ENCODE measurements around the gene SEL1L.
"Not testable (repeated sequence)": the region's sequence is repeated elsewhere in the genome, so short reads cannot be mapped to it uniquely, and the experiment has no call there.

Gene SEL1L

DNA sequence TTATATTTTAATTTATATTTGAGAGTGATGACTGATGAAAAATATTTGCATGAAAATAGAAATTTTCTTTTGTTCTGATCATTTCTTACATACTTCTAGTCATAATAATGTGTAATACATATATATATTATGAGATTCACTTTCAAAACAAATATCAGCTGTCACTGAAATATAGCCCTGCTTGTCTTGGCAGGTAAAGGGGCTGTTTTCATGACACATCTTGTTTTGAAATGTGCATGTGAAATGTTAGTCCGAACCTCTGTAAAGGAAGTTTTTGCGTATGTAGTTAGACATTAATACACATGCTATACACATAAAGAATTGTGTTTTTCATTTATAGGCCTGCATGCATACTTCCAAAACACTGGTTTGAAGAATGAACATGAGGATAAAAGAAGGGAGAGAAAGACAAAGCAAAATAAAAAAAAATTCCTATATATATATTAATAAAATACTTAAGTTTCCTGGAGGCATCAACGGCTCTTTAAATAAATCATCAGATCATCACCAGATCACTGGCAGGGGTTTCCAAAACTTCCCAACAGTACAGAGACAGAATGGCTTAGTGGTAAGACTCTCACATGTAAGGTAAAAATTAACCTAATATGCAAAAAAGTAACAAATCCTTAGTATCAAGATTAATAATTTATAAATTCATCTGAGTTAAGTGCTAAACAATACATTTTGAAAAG, 60.1 kb downstream of the SEL1L start:
- DNase-seq: no peak

DNA sequence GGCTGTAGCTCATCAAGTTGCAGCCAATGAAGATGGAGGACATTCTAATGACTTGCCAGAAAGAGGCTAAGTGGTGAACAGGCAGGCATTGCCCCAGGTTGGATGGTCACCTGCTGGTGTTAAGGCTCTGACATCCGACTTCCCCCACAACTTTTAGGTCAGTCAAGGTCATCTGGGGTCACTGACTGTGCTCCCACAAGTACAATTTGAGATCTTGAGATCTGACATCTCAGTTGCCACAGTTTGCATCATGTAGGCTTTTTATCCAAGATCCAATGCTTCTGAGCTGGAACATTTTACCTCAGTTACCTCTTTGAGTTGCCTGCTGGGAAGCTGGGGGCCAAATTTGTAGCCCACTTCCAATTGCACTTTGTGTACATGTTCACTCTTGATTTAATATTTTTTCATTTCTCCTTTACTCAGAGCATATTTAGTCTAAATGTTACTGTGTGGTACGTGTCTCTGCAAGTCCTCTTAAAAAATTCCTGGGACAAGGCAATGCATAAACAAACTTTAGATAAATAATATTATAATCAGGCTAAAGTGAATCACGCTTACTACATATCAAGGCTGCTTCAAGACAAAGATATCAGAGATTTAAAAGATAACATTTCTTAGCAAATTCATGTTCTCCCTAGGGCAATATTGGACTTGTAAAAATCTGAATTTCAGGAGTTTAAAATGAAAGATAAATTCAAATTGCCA, 61.4 kb downstream of the SEL1L start:
- DNase-seq: no peak

DNA sequence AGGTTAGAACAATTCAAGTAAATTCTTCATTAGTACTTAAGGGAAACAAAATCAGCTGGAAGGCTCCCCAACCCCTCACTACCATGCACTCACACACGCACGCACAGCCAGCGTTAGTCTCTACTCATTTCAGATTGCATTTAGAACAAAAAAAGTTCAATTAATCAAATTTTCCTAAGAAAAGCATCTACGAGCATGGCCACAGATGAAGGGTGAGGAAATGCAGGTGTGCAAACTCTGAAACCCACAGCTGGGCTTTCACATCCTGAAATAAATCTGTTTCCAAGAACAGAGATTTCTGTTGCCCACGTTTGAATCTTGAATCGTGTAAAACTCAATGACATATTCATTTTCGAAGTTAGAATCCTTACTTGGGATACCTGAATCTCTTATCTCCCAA, 62.6 kb downstream of the SEL1L start:
- DNase-seq: no peak

DNA sequence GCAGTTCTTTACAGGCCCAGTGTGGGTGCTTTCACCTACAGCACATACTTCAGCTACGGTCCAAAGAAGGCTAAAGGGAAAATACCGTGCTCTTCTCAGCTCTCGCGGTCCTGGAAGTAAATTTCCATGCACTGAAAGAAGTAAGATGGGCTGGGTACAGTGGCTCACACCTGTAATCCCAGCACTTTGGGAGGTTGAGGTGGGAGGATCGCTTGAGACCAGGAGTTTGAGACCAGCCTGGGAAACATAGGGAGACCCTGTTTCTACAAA, 63.2 kb downstream of the SEL1L start:
- DNase-seq: not testable (repeated sequence)

DNA sequence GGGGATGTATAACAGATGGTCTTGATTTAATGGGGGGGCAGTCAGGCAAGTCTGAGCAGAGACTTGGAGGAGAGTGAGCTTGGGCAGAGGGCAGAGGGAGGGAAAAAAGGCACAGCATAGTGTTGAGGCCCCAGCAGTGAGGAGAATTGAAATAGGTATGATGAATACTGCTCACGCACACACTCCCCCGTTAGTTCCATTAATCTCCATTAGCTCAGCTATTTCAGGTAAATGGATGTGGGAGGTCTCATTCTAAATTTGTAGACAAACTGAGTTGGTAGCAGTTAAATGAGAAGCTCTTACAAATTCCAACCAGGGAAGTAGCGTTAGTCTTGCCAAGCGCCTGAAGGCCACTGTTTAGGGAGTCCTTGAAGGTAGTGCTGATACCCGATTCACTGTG, 66.8 kb downstream of the SEL1L start:
- no peak for DNase-seq

DNA sequence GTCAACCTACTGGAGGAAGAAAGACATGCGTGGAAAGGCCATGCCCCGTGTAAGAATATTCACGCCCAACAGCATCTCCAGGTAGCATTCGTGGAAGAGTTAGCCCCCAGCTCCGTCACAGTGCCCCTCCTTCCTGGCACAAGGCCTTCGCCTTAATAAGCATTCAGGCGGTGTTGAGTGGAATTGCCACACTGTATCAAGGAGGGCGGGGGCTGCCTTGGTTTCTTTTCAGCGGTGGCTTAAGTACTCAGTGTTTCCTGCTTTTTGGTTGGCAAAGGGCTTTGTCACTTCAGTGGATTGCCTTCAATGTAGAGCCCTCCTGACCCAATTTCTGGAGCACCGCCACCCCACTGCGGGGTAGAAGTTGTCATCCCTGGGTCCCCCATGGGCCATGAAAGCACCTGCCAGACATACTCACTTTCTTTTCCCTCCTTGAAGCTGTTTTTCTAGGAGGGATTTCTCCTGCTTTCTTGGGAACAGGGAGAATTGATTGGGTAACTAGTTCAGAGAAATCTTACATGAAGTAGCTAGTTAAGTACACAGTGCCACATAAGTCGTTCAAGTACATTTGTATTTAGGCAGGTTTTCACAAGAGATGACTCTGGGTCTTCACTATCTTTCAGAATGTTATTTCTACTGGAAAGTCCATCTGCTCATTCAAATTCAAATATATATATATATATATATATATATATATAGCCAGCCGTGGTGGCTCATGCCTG, 68.0 kb downstream of the SEL1L start:
- no peak for DNase-seq

DNA sequence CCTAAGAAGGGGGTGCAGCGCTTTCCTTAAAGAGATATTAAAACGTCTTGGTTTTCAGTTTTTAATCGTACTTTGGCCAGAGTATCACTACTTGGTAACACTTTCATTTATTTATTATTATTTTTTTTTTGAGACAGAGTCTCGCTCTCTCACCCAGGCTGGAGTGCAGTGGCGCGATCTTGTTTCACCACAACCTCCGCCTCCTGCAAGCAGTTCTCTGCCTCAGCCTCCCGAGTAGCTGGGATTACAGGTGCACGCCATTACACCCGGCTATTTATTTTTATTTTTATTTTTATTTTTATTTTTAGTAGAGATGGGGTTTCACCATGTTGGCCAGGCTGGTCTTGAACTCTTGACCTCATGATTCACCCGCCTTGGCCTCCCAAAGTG, 68.7 kb downstream of the SEL1L start:
- DNase-seq: not testable (repeated sequence)

DNA sequence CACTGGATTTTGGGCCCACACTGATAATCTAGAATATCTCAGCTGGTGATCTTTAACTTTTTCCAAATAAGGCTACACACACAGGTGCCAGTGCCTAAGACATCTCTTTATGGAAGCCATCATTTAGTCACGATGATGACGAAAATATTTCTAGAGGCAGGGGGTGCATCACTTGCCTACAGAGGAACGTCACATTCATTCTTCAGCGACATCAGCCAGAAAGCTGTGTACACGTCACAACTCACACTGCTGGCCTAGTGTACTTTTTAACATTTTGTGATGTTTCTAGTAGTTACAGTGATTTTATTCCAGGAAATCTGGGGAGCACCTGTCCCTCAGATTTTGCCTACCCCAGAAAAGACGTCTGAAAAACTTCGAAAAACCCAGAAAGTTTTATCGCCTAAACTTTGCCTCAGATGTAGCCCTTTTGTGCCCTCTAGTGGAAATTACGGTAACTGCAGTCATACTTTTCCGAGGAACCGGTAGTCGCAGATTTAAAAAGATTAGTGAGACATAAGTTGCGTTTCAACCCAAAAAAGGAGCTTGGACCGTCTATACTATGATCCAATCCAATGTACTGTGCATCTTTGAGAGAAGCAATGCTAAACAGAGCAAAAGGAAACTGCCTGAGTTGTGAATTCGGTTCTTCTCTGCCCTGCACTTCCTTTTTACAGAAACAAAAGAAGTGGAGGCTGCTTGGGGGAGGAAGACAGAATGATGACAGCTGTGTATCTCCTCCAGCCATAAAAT, 69.2 kb downstream of the SEL1L start:
- DNase-seq: peak; percentile 70 to 73

DNA sequence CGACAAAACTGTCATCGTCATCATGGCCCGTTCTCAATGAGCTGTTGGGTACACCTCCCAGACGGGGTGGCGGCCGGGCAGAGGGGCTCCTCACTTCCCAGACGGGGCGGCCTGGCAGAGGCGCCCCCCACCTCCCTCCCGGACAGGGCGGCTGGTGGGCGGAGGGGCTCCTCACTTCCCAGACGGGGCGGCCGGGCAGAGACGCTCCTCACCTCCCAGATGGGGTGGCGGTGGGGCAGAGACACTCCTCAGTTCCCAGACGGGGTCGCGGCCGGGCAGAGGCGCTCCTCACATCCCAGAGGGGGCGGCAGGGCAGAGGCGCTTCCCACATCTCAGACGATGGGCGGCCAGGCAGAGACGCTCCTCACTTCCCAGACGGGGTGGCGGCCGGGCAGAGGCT, 71.3 kb downstream of the SEL1L start:
- not testable (repeated sequence) for DNase-seq

DNA sequence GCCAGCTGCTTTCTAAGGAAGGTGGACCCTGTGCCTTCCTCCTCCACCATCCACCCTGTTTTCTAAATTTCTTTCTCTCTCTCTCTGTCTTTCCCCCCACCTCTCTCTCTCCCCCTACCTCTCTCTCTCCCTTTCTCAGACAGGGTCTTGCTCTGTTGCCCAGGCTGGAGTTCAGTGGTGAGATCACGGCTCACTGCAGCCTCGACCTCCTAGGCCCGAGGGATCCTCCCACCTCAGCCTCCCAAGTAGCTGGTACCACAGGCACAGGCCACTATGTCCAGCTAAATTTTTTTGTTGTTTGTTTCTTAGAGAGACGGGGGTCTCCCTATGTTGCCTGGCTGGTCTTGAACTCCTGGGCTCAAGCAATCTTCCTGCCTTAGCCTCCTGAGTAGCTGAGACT, 73.7 kb downstream of the SEL1L start:
- DNase-seq: no peak

DNA sequence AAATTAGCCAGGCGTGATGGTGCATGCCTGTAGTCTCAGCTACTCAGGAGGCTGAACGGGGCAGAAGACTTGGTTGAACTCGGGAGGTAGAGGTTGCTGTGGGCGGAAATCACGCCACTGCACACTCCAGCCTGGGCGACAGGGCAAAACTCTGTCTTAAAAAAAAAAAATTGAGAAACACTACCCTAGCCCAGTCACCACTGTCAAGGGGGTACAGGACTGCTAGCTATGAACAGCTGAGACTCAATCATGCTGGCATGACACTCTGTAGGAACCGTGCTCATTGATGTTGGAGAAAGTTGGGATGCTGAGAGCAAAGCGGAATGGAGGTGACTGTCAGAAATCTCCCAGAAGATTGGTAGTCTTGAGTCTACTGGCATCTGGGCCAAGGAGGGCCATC, 75.3 kb downstream of the SEL1L start:
- DNase-seq: no peak

DNA sequence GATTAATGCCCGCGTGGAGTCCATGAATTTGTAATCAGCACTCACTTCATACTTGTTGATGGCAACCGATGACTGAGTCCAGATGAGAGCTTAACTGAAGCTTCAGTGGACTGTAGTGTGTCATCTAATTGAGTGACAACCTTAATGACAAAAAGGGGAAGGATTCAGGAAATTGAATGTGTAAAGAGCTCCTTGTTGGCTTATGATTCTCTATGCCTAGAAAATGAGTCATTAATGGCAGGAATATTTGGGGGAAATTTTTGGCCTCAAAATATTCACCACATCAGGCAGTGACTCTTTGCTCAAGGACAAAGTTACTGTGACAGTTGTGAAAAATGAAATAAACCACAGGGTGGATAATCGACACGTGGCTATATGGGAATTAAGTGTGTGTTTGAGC, 78.3 kb downstream of the SEL1L start:
- no peak for DNase-seq

DNA sequence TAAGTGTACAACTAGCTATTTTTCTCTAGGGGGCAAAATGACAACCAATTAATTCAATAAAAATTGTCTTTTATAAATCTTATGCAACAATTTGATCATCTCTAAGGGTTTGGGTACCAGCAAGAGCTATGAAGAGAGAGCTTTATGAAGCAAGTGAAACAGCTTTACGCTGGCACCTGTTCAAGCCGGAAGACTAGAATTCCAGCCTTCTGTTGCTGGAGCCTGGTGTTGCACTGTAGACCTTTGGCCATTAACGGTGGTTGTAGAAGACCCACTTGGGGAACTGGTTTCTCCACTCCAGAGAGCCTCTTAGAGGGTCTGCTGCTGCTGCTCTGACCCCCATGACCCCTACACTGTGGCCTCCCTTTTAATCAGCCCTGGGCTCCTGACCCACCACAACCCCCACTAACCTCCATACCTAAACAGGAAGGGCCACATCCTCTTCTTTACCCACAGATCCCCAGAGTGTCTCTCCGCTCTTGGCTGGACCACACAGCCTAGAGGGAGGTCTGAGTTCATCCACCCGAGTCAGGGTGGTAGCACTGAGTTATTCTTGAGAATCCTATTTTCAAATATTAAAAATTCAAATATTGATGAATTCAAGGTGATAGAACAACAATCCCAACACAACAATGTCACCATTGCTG, 79.0 kb downstream of the SEL1L start:
- no peak for DNase-seq

DNA sequence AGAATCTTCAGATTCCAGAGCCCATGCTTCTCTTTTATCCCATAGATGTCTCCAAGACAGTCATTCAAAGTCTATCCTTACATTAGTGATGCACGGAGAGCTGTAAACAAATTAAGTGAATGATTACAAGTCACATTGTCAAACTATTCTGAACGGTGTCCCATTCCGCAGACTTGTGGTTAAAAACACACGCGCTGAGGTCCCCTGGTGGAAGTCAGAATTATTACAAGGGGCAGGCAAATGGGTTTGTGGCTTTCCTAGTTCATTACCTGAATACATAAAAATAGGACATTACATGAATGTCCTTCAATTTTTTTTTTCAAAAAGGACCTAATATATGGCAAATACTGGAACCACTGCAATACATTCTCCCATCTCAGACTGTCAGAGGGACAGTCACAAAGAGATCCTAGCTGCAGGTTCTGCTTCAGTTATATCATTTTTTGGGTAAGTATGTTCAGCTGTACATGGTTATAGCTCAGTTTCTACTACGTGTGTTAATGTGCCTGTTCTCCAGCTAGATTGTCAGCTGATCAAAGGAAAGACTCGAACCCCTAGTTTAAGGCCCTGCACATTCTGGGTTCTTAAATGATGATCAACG, 80.4 kb downstream of the SEL1L start:
- DNase-seq: peak; percentile 56

DNA sequence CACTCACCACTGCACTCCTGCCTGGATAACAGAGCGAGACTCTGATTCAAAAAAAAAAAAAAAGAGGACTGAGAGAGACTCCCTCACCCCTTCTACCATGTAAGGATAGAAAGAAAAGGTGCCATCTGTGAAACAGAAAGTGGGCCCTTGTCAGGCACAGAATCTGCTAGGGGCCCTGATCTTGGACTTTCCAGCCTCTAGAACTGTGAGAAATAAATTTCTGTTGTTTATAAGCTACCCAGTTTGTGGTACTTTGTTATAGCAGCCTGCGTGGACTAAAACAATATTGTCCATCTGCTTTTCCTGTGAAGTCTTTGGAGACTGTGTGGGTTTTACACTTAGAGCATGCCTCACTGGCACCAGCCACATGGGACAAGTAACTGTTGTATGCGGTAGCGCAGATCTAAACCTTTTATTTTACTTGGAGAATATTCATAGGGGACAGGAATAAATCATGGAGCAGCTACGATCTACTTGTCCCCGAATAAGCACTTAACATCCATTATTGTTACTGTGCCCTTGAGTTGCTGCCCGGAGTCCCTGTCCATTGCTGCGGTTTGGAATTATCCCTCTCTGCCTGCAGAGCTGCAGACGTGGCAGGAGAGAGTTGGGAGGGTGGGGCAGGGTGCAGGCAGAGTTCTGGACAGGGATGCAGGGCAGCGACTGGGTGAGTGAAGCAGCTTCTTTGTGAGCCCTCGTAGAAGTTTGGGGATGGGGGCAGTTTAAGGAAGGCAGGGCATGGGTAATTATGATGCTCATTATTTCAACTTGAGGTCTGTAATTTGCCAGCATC, 81.1 kb downstream of the SEL1L start:
- no peak for DNase-seq

DNA sequence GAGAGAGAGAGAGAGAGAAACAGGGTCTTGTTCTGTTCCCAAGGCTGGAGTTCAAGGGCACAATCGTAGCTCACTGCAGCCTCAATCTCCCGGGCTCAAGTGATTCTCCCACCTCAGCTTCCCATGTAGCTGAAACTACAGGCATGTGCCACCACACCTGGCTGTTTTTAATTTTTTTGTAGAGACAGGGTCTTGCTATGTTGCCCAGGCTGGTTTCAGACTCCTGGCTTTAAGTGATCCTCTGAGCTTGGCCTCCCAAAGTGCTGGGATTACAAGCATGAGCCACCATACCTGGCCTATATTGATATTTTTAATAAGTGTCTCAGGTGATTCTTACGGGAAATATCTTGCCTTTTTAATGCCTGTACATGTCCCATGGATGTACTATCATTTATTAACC, 82.7 kb downstream of the SEL1L start:
- no peak for DNase-seq

DNA sequence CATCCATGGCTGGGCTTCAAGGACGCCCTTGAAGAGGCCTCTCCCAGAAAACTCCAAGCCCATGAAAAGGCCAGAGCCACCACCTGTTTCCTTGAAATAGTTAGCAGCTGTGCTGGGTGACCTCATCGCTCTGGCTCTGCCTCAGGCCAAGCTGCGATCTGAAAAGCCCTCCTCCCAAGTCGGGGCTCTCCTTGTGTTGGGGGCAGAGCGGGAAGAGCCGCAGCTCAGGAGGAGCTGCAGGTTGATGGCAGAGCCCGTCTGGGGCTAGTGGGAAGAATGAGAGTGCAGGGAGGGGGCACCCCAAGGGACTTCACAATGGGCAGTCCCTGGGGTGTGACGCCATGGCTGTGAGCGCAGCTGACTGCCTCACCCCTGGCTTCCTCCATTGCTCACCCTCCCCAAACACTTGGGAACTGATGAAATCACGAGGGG, 83.5 kb downstream of the SEL1L start:
- DNase-seq: no peak

DNA sequence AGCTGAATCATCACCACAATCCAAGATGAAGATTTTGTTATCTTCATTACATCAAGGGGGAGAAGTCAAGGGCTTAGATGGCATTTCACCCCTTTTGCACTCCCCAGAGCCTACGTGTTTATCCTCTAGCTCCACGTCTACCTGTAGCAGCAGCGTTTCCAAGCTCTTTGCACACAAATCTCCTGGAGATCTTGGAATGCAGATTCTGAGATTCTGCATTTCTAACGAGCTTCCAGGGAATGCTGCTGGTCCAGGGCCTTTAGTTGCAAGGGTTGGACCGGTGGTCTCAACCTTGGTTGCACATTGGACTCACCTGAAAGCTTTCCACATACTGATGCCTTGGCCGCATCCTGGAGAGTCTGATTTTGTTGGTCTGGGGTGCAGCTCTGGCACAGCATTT, 84.1 kb downstream of the SEL1L start:
- DNase-seq: no peak

DNA sequence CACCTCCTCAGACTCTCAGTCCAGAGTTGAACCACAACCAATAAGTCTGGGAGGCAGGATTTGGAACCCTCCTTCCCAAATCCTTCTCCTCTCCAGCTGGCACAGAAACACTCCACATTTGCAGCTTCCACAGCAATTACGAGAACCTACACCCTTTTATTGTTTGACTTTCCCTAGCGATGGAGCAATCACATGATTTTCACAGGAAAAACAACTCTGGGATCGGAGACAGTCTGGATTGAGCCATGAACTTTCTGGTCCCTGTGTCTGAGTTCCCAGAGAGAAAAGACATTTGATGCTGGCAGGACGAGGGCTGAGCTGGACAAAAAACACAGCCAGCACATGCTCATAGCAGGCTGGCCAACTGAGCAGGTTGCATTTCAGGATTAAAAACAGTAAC, 84.5 kb downstream of the SEL1L start:
- no peak for DNase-seq

DNA sequence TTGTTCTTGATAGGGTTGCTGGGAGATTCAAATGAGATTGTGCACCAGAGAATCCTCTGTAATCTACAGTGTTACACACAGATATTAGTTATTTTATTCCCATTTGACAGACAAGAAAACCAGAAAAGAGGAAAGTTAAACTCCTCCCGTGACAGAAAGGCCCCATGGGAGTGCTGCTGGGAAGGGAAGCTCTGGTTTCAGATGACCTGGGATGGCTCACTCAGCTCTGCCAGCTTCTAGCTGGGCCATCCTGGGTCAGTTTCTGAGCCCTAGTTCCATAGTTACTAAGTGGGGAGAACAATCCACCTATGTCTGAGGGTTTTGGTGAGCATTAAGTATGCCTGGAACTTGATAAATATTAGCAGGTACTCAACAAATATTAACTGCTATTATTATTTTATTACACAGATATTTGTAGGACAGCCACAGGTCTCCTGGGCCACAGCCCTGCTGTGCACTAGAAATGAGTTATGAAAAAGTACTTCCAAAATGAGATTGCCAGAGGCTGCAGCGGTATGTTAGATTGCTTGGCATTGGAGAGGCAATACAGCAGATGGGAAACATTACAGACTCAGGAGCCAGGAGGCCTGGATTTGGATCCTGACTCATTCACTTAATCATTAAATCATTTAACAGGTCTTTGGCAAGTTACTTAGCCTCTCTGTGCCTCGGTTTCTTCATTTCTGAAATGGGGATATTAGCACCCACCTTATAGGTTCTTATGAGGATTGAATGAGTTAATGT, 86.5 kb downstream of the SEL1L start:
- DNase-seq: no peak
